ENCODE results near the gene TSPAN32. TPM values are rescaled to one million over a fixed set of nuclear protein-coding genes. Genes with fewer than 3 reads are reported as not detected.

Gene TSPAN32
- total RNA-seq, 2 donors from 2014 or later = 8.6 to 10.2 TPM

GRCh38 chr11:2270322-2271076, 31.3 kb upstream of the TSPAN32 start, which contains the start of gene ASCL2:
Gene ASCL2, minus strand, starts transcription at chr11:2270588. Its CDS starts 256 bp downstream, at chr11:2270332.
- no peaks in the 10 kb centered on the region for H3K36me3 Mint-ChIP-seq (ENCODE audit: insufficient read depth in 2 of 2)
- H3K27me3 Mint-ChIP-seq (ENCODE audit: low read depth) = peaks cover 31% of the 10 kb centered on the region
- ATAC-seq (replicated peaks in 1 of 2) (no peak), DNase-seq (no peak)
- no peaks in the 10 kb centered on the region for H3K9me3 Mint-ChIP-seq
- H3K27ac Mint-ChIP-seq = no peak within 1 kb of the TSS
- H3K4me3 Mint-ChIP-seq = peak within 1 kb of the TSS; percentile 77 to 78
- peaks cover 10% of the 10 kb centered on the region for H3K4me1 Mint-ChIP-seq (ENCODE audit: low read depth)

- Mint-ChIP-seq H3K27ac (no peak overlapping the region), H3K36me3 (ENCODE audit: insufficient read depth in 2 of 2) (no peaks in the 10 kb centered on the region), H3K4me1 (ENCODE audit: low read depth) (peaks cover 5% of the 10 kb centered on the region), H3K27me3 (ENCODE audit: low read depth) (peaks cover 31% of the 10 kb centered on the region), H3K9me3 (no peaks in the 10 kb centered on the region), H3K4me3 (no peak overlapping the region)
- DNase-seq = peak in 1 of 2 donors; percentile 45
- ATAC-seq (replicated peaks in 1 of 2) = peak in 1 of 2 donors; percentile 15
Measured at GRCh38 chr11:2271077-2271326, 30.8 kb upstream of the TSPAN32 start.

- Mint-ChIP-seq H3K4me1 (ENCODE audit: low read depth) (no peaks in the 10 kb centered on the region), H3K27me3 (ENCODE audit: low read depth) (peaks cover 31% of the 10 kb centered on the region), H3K36me3 (ENCODE audit: insufficient read depth in 2 of 2) (no peaks in the 10 kb centered on the region), H3K27ac (no peak overlapping the region), H3K9me3 (no peaks in the 10 kb centered on the region), H3K4me3 (peak overlapping the region; percentile 42 to 50)
- DNase-seq (no peak), ATAC-seq (replicated peaks in 1 of 2) (no peak)
Measured at GRCh38 chr11:2271327-2272227, 30.2 kb upstream of the TSPAN32 start.

- no peaks in the 10 kb centered on the region for H3K36me3 Mint-ChIP-seq (ENCODE audit: insufficient read depth in 2 of 2)
- no peaks in the 10 kb centered on the region for H3K4me1 Mint-ChIP-seq (ENCODE audit: low read depth)
- H3K27me3 Mint-ChIP-seq (ENCODE audit: low read depth) = peaks cover 34% of the 10 kb centered on the region
- H3K9me3 Mint-ChIP-seq = no peaks in the 10 kb centered on the region
- ATAC-seq (replicated peaks in 1 of 2) = no peak
- DNase-seq = no peak
- no peak overlapping the region for H3K27ac Mint-ChIP-seq
- H3K4me3 Mint-ChIP-seq = no peak overlapping the region
Measured at GRCh38 chr11:2272228-2272945, 29.4 kb upstream of the TSPAN32 start.

- Mint-ChIP-seq H3K27ac (no peak overlapping the region), H3K36me3 (ENCODE audit: insufficient read depth in 2 of 2) (no peaks in the 10 kb centered on the region), H3K27me3 (ENCODE audit: low read depth) (peaks cover 38% of the 10 kb centered on the region), H3K4me1 (ENCODE audit: low read depth) (no peaks in the 10 kb centered on the region), H3K9me3 (no peaks in the 10 kb centered on the region), H3K4me3 (no peak overlapping the region)
- DNase-seq = no peak
- ATAC-seq (replicated peaks in 1 of 2) = no peak
Measured at GRCh38 chr11:2272946-2273280, 28.9 kb upstream of the TSPAN32 start.

- H3K27me3 Mint-ChIP-seq (ENCODE audit: low read depth) = peaks cover 36% of the 10 kb centered on the region
- no peaks in the 10 kb centered on the region for H3K9me3 Mint-ChIP-seq
- no peak overlapping the region for H3K27ac Mint-ChIP-seq
- H3K36me3 Mint-ChIP-seq (ENCODE audit: insufficient read depth in 2 of 2) = no peaks in the 10 kb centered on the region
- no peaks in the 10 kb centered on the region for H3K4me1 Mint-ChIP-seq (ENCODE audit: low read depth)
- ATAC-seq (replicated peaks in 1 of 2) = no peak
- DNase-seq = no peak
- H3K4me3 Mint-ChIP-seq = no peak overlapping the region
Measured at GRCh38 chr11:2273311-2273710, 28.5 kb upstream of the TSPAN32 start.

- H3K4me3 Mint-ChIP-seq = no peak overlapping the region
- ATAC-seq (replicated peaks in 1 of 2) (no peak), DNase-seq (no peak)
- no peaks in the 10 kb centered on the region for H3K9me3 Mint-ChIP-seq
- H3K36me3 Mint-ChIP-seq (ENCODE audit: insufficient read depth in 2 of 2) = no peaks in the 10 kb centered on the region
- no peaks in the 10 kb centered on the region for H3K4me1 Mint-ChIP-seq (ENCODE audit: low read depth)
- H3K27me3 Mint-ChIP-seq (ENCODE audit: low read depth) = peaks cover 31% of the 10 kb centered on the region
- H3K27ac Mint-ChIP-seq = no peak overlapping the region
Measured at GRCh38 chr11:2273771-2274170, 28.0 kb upstream of the TSPAN32 start.

- Mint-ChIP-seq H3K4me3 (no peak overlapping the region), H3K36me3 (ENCODE audit: insufficient read depth in 2 of 2) (peaks cover 4 to 5% of the 10 kb centered on the region in 2 donors), H3K27ac (no peak overlapping the region), H3K27me3 (ENCODE audit: low read depth) (peaks cover 30% of the 10 kb centered on the region), H3K4me1 (ENCODE audit: low read depth) (no peaks in the 10 kb centered on the region), H3K9me3 (peaks cover 4% of the 10 kb centered on the region in 2 donors)
- no peak for ATAC-seq (replicated peaks in 1 of 2)
- DNase-seq = no peak
Measured at GRCh38 chr11:2275334-2276279, 26.2 kb upstream of the TSPAN32 start.

- peaks cover 4 to 6% of the 10 kb centered on the region in 2 donors for H3K9me3 Mint-ChIP-seq
Measured at GRCh38 chr11:2276280-2277007, 25.4 kb upstream of the TSPAN32 start.

GRCh38 chr11:2277008-2277346, 24.8 kb upstream of the TSPAN32 start:
- no peak overlapping the region for H3K4me3 Mint-ChIP-seq
- peaks cover 4 to 5% of the 10 kb centered on the region in 2 donors for H3K36me3 Mint-ChIP-seq (ENCODE audit: insufficient read depth in 2 of 2)
- no peak for DNase-seq
- peaks cover 23% of the 10 kb centered on the region for H3K27me3 Mint-ChIP-seq (ENCODE audit: low read depth)
- H3K27ac Mint-ChIP-seq = no peak overlapping the region
- H3K9me3 Mint-ChIP-seq = peaks cover 4 to 7% of the 10 kb centered on the region in 2 donors
- H3K4me1 Mint-ChIP-seq (ENCODE audit: low read depth) = no peaks in the 10 kb centered on the region
- no peak for ATAC-seq (replicated peaks in 1 of 2)

More at GRCh38 chr11:2276280-2277007, 25.4 kb upstream of the TSPAN32 start:
- peaks cover 4 to 5% of the 10 kb centered on the region in 2 donors for H3K36me3 Mint-ChIP-seq (ENCODE audit: insufficient read depth in 2 of 2)
- ATAC-seq (replicated peaks in 1 of 2) = no peak
- DNase-seq = no peak
- H3K27ac Mint-ChIP-seq = no peak overlapping the region
- H3K4me3 Mint-ChIP-seq = no peak overlapping the region
- no peaks in the 10 kb centered on the region for H3K4me1 Mint-ChIP-seq (ENCODE audit: low read depth)
- peaks cover 28% of the 10 kb centered on the region for H3K27me3 Mint-ChIP-seq (ENCODE audit: low read depth)

DNA sequence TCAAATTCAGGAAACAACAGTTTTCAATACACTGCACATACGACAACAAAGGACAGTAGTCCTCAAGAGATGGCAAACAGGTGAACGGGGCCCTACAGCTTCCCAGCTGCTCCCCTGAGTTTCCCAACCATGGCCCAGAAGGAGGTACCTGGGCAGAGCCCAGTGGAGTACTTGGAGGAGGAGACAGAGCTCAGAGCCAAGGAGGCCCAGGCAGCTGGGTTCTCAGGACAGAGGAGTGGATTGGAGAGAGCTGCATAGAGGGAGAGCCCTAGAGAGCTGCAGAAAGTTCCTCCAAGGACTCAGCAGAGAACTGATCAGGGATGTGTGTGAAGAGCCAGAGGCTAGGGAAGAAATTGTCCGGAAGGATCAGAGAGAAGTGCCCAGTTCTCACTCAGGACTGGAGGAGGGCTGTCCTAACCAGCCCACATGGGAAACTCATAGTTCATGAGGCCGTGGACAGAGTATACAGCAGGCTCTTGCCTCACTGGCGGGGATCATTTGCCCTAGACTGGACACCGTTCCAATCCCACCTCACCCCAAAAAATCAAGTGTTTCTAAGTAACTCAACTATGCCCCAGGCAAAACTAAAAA, 23.8 kb upstream of the TSPAN32 start:
- H3K27ac Mint-ChIP-seq = no peak overlapping the region
- peaks cover 6 to 7% of the 10 kb centered on the region in 2 donors for H3K9me3 Mint-ChIP-seq
- peaks cover 4 to 5% of the 10 kb centered on the region in 2 donors for H3K36me3 Mint-ChIP-seq (ENCODE audit: insufficient read depth in 2 of 2)
- ATAC-seq (replicated peaks in 1 of 2) (no peak), DNase-seq (no peak)
- H3K4me3 Mint-ChIP-seq = no peak overlapping the region
- H3K27me3 Mint-ChIP-seq (ENCODE audit: low read depth) = peaks cover 15% of the 10 kb centered on the region
- H3K4me1 Mint-ChIP-seq (ENCODE audit: low read depth) = no peaks in the 10 kb centered on the region

Data from activated T-cell treated with anti-CD3 and anti-CD28 coated beads, Interleukin-2, amount 50 U/mL, for 72 hours (primary cell).